ENCODE results near the gene FNDC7. TPM values are rescaled to one million over a fixed set of nuclear protein-coding genes. Genes with fewer than 3 reads are reported as not detected.

The FNDC7 gene
- total and polyA plus RNA-seq, 9 of the 15 experiments (the other 6 are each of a cell fraction or from before 2014, with no cell fraction given): not detected

DNA sequence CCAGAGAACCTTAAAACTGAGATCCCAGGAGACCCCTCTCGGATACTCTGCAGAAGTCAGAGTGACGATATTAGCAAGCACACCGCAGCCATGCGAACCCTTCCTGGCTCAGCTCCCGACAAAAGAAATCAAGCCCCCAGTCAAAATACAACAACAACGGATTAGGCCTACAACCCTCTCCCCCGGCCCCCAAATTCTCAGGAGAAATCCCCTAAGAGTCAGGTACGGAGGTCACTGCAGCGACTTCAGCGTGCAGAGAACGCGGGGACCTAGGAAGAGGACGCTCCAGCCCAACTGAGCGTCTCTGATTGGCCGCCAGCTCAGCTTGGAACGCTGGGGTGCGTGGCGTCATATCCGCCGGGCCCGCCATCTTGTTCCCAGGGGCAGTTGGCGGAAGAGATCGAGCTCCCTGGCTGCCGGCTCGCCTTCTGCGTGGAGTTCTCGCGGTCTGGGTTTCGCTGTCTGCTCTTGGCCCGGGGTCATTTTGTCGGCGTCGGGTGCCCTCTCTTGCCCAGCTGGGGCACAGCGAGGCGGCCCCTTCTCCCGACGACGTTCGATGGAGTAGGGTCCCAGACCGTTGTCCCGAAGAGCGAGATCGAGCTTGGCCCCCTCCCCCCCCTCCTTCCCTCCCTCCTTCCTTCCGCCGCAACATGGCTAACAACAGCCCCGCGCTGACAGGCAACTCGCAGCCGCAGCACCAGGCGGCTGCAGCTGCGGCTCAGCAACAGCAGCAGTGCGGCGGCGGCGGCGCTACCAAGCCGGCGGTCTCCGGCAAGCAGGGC is 20.6 kb upstream of the FNDC7 start, which contains the start of gene PRPF38B (continued):
- TF ChIP-seq, protein P1, sequence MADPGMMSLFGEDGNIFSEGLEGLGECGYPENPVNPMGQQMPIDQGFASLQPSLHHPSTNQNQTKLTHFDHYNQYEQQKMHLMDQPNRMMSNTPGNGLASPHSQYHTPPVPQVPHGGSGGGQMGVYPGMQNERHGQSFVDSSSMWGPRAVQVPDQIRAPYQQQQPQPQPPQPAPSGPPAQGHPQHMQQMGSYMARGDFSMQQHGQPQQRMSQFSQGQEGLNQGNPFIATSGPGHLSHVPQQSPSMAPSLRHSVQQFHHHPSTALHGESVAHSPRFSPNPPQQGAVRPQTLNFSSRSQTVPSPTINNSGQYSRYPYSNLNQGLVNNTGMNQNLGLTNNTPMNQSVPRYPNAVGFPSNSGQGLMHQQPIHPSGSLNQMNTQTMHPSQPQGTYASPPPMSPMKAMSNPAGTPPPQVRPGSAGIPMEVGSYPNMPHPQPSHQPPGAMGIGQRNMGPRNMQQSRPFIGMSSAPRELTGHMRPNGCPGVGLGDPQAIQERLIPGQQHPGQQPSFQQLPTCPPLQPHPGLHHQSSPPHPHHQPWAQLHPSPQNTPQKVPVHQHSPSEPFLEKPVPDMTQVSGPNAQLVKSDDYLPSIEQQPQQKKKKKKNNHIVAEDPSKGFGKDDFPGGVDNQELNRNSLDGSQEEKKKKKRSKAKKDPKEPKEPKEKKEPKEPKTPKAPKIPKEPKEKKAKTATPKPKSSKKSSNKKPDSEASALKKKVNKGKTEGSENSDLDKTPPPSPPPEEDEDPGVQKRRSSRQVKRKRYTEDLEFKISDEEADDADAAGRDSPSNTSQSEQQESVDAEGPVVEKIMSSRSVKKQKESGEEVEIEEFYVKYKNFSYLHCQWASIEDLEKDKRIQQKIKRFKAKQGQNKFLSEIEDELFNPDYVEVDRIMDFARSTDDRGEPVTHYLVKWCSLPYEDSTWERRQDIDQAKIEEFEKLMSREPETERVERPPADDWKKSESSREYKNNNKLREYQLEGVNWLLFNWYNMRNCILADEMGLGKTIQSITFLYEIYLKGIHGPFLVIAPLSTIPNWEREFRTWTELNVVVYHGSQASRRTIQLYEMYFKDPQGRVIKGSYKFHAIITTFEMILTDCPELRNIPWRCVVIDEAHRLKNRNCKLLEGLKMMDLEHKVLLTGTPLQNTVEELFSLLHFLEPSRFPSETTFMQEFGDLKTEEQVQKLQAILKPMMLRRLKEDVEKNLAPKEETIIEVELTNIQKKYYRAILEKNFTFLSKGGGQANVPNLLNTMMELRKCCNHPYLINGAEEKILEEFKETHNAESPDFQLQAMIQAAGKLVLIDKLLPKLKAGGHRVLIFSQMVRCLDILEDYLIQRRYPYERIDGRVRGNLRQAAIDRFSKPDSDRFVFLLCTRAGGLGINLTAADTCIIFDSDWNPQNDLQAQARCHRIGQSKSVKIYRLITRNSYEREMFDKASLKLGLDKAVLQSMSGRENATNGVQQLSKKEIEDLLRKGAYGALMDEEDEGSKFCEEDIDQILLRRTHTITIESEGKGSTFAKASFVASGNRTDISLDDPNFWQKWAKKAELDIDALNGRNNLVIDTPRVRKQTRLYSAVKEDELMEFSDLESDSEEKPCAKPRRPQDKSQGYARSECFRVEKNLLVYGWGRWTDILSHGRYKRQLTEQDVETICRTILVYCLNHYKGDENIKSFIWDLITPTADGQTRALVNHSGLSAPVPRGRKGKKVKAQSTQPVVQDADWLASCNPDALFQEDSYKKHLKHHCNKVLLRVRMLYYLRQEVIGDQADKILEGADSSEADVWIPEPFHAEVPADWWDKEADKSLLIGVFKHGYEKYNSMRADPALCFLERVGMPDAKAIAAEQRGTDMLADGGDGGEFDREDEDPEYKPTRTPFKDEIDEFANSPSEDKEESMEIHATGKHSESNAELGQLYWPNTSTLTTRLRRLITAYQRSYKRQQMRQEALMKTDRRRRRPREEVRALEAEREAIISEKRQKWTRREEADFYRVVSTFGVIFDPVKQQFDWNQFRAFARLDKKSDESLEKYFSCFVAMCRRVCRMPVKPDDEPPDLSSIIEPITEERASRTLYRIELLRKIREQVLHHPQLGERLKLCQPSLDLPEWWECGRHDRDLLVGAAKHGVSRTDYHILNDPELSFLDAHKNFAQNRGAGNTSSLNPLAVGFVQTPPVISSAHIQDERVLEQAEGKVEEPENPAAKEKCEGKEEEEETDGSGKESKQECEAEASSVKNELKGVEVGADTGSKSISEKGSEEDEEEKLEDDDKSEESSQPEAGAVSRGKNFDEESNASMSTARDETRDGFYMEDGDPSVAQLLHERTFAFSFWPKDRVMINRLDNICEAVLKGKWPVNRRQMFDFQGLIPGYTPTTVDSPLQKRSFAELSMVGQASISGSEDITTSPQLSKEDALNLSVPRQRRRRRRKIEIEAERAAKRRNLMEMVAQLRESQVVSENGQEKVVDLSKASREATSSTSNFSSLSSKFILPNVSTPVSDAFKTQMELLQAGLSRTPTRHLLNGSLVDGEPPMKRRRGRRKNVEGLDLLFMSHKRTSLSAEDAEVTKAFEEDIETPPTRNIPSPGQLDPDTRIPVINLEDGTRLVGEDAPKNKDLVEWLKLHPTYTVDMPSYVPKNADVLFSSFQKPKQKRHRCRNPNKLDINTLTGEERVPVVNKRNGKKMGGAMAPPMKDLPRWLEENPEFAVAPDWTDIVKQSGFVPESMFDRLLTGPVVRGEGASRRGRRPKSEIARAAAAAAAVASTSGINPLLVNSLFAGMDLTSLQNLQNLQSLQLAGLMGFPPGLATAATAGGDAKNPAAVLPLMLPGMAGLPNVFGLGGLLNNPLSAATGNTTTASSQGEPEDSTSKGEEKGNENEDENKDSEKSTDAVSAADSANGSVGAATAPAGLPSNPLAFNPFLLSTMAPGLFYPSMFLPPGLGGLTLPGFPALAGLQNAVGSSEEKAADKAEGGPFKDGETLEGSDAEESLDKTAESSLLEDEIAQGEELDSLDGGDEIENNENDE (IDR thresholded peaks at IDR 0.05; ENCODE audit: low read depth, low read length): no peak
- peak; percentile 30; the same call in 1 of the 2 replicates for TF ChIP-seq TCF3 (CRISPR knock-in tag; IDR thresholded peaks at IDR 0.05)
- peak; percentile 88 for TF ChIP-seq PHF20 (IDR thresholded peaks at IDR 0.05; ENCODE audit: partially characterized antibody)
- TF ChIP-seq ZNF311 (CRISPR knock-in tag; IDR thresholded peaks at IDR 0.05): no peak
- peak; percentile 100 for TF ChIP-seq RBFOX2 (IDR thresholded peaks at IDR 0.05; ENCODE audit: low read depth, low read length)
- no peak for TF ChIP-seq SPI1 (IDR thresholded peaks at IDR 0.05; ENCODE audit: borderline replicate concordance, low read depth, low read length)
- TF ChIP-seq, protein P2, sequence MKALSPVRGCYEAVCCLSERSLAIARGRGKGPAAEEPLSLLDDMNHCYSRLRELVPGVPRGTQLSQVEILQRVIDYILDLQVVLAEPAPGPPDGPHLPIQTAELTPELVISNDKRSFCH (CRISPR knock-in tag; IDR thresholded peaks at IDR 0.05): no peak
- TF ChIP-seq, protein P2 (tag; IDR thresholded peaks at IDR 0.05): no peak
- TF ChIP-seq ZNF408 (CRISPR knock-in tag; IDR thresholded peaks at IDR 0.05; ENCODE audit: low read depth): no peak
- TF ChIP-seq, protein P3, sequence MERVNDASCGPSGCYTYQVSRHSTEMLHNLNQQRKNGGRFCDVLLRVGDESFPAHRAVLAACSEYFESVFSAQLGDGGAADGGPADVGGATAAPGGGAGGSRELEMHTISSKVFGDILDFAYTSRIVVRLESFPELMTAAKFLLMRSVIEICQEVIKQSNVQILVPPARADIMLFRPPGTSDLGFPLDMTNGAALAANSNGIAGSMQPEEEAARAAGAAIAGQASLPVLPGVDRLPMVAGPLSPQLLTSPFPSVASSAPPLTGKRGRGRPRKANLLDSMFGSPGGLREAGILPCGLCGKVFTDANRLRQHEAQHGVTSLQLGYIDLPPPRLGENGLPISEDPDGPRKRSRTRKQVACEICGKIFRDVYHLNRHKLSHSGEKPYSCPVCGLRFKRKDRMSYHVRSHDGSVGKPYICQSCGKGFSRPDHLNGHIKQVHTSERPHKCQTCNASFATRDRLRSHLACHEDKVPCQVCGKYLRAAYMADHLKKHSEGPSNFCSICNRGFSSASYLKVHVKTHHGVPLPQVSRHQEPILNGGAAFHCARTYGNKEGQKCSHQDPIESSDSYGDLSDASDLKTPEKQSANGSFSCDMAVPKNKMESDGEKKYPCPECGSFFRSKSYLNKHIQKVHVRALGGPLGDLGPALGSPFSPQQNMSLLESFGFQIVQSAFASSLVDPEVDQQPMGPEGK (CRISPR knock-in tag; IDR thresholded peaks at IDR 0.05; ENCODE audit: borderline replicate concordance): no peak
- 0 out of 2 replicates have a peak, but pooled peaks have one; percentile 11 for TF ChIP-seq OTX1 (CRISPR knock-in tag; IDR thresholded peaks at IDR 0.05)
- TF ChIP-seq BRCA1 (IDR thresholded peaks at IDR 0.05): no peak
- no peak for TF ChIP-seq BRCA1 (CRISPR knock-in tag; IDR thresholded peaks at IDR 0.05)
- 0 out of 2 replicates have a peak, but pooled peaks have one; percentile 46 for TF ChIP-seq KAT8 (IDR thresholded peaks at IDR 0.05; ENCODE audit: low read depth)
